ENCODE results near the gene KRTAP12-3.

DNA sequence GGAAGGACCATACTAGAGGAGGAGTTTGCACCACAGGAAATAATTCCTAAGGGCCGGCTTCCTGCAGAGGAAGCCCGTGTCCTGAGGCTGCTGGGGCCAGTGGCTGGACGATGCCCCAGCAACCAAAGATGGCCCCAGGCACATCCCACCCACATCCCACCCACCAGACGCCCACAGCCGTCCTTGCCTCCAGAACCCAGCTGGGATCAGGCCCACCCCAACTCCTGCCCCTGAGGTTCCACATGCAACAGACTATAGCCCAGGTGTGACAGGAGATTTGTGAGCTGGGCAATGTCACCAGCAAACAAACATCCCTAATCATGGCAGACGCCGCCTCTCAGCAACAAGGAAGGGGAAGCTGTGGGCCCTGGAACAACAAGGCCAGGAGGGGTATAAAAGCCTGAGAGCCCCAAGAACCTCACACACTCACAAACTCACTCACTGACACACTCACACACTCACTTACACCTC lies 31.0 kb upstream of the KRTAP12-3 start, which contains the start of gene KRTAP10-9:
- TF ChIP-seq CTCF (IDR thresholded peaks at IDR 0.05 in 8 of 11, conservative IDR thresholded peaks at IDR 0.05 in 3 of 11) = no peak
- TF ChIP-seq POLR2A (IDR thresholded peaks at IDR 0.05) = no peak
- no peak for TF ChIP-seq POLR2AphosphoS5 (IDR thresholded peaks at IDR 0.05)
